Calu3 (cell line): ENCODE data around the gene ACCS. TPM values are rescaled to one million over a fixed set of nuclear protein-coding genes. Genes with fewer than 3 reads are reported as not detected.

Source experiments
- BruUV-seq: library from RNA; stranded (reverse); fragments of 400-500 nt; replicated peaks from 2 replicates; lab custom pipeline; 2021; lab: Mats Ljungman, UMichigan
- CTCF ChIA-PET: fragments of 300-600 bp; sonication (Branson Sonifier 250); formaldehyde crosslinking; loops from one replicate; lab custom pipeline; 2022; ENCODE audit warnings: antibody characterized with exemption; lab: Charles Lee
- DNase-seq: peaks from one replicate; pipeline ENCODE4 v3.0.0; 2022
- H3K27ac Mint-ChIP-seq: one replicate; pipeline ENCODE4 v1.8.0; 2022; ENCODE audit warnings: mixed read lengths; ENCODE audit not compliant: unreplicated experiment
- H3K27me3 Mint-ChIP-seq: one replicate; pipeline ENCODE4 v1.8.0; 2022; ENCODE audit warnings: mixed read lengths; ENCODE audit not compliant: unreplicated experiment
- H3K36me3 Mint-ChIP-seq: one replicate; pipeline ENCODE4 v1.8.0; 2022; ENCODE audit warnings: mild to moderate bottlenecking, moderate library complexity, mixed read lengths; ENCODE audit not compliant: insufficient read depth, unreplicated experiment
- H3K4me1 Mint-ChIP-seq: one replicate; pipeline ENCODE4 v1.8.0; 2022; ENCODE audit warnings: mild to moderate bottlenecking, low read depth, mixed read lengths; ENCODE audit not compliant: unreplicated experiment
- H3K4me3 Mint-ChIP-seq: one replicate; pipeline ENCODE4 v1.8.0; 2022; ENCODE audit warnings: mild to moderate bottlenecking, low read depth, moderate library complexity, mixed read lengths; ENCODE audit not compliant: unreplicated experiment
- H3K9me3 Mint-ChIP-seq: one replicate; pipeline ENCODE4 v1.8.0; 2022; ENCODE audit warnings: low read depth, mixed read lengths; ENCODE audit not compliant: unreplicated experiment
- CTCF ChIP-seq: fragments of 200-600 bp; IDR thresholded peaks from one replicate; pipeline ENCODE4 v1.8.0; 2022; ENCODE audit warnings: antibody characterized with exemption; ENCODE audit not compliant: unreplicated experiment
- intact Hi-C: fragments of 100-400 bp; cut with micrococcal nuclease; formaldehyde crosslinking; loops from one replicate; pipeline ENCODE4 v1.10.0; 2022; ENCODE audit not compliant: unreplicated experiment
- total RNA-seq: library from RNA; stranded (reverse); gene quantifications from 2 replicates; pipeline ENCODE4 v1.2.3, GENCODE V29; 2022

ACCS gene
- total RNA-seq, 1 experiment from 2014 or later, result 17.9 TPM

GRCh38 chr11:44034639-44035038 lies 31.4 kb upstream of the ACCS start:
- no peak overlapping the region for H3K4me3 Mint-ChIP-seq
- H3K9me3 Mint-ChIP-seq, result no peaks in the 10 kb centered on the region
- BruUV-seq, result no TSS peak
- no peak overlapping the region for H3K27ac Mint-ChIP-seq
- peaks cover 4% of the 10 kb centered on the region for H3K36me3 Mint-ChIP-seq
- TF ChIP-seq CTCF, result no peak
- H3K27me3 Mint-ChIP-seq, result peaks cover 83% of the 10 kb centered on the region
- CTCF ChIA-PET, result no interaction called here
- intact Hi-C loops, result loop anchor here (5.0 kb wide), 2 partner anchors 82 to 532 kb away; no protein-coding TSS in a partner anchor
- DNase-seq, result no peak
- H3K4me1 Mint-ChIP-seq, result no peaks in the 10 kb centered on the region

GRCh38 chr11:44036811-44037657 lies 29.0 kb upstream of the ACCS start:
- Mint-ChIP-seq H3K4me3 (no peak overlapping the region), H3K9me3 (no peaks in the 10 kb centered on the region), H3K27me3 (peaks cover 69% of the 10 kb centered on the region), H3K27ac (no peak overlapping the region), H3K36me3 (peaks cover 4% of the 10 kb centered on the region), H3K4me1 (no peaks in the 10 kb centered on the region)
- no TSS peak for BruUV-seq
- intact Hi-C loops, result loop anchor here (1.0 to 5.0 kb wide), 3 partner anchors 85 to 535 kb away; no protein-coding TSS in a partner anchor
- CTCF ChIA-PET, result interaction anchor here (0.6 to 1.3 kb wide), 3 partner anchors 147 to 452 kb away, joined by 3 to 10 read pairs (median 3); no protein-coding TSS in a partner anchor
- DNase-seq, result peak; percentile 69
- peak; percentile 69 for TF ChIP-seq CTCF

DNA sequence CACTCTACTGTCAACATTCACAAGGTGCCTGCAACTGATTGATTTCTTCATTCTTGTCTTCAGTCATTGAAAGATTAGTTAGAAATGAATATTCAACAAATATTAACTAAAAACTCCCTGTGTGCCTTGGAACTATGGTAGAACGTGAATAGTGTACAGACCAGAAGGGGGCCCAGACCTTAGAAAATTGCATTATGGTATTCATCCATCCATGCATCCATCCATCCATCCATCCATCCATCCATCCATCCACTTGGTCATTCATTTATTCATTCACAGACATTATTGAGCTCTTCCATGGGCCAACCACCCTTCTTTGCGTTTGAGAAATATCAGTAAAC lies 28.4 kb upstream of the ACCS start:
- intact Hi-C loops, result loop anchor here (1.0 to 5.0 kb wide), 3 partner anchors 85 to 535 kb away; no protein-coding TSS in a partner anchor
- Mint-ChIP-seq H3K4me3 (no peak overlapping the region), H3K36me3 (no peaks in the 10 kb centered on the region), H3K27ac (no peak overlapping the region), H3K27me3 (peaks cover 63% of the 10 kb centered on the region), H3K9me3 (no peaks in the 10 kb centered on the region), H3K4me1 (no peaks in the 10 kb centered on the region)
- no peak for DNase-seq
- no TSS peak for BruUV-seq
- CTCF ChIA-PET, result interaction anchor here (0.6 to 1.3 kb wide), 3 partner anchors 139 to 244 kb away, joined by 3 to 10 read pairs (median 3); no protein-coding TSS in a partner anchor
- TF ChIP-seq CTCF, result no peak

DNA sequence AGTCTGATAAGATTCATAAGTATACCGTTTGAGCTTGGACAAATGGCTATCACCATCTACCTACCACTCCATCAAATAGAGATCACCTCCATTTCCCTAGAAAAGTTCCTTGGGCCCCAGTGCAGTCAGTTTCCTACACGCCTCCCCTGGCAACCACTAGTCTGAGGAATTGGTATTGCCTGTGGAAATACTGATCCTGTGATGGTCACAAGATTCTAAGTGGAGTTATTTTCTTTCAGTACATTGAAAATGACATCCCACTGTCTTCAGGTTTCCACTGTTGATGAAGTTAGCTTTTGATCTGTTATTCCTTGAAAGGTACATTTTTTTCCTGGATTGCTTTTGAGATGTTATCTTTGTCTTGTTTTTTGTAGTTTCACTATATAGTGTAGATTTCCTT lies 22.9 kb upstream of the ACCS start:
- Mint-ChIP-seq H3K4me1 (no peaks in the 10 kb centered on the region), H3K9me3 (no peaks in the 10 kb centered on the region), H3K36me3 (no peaks in the 10 kb centered on the region), H3K4me3 (no peak overlapping the region), H3K27me3 (peaks cover 74% of the 10 kb centered on the region), H3K27ac (no peak overlapping the region)
- CTCF ChIA-PET, result interaction anchor here (0.6 kb wide), 1 partner anchor 548 kb away, joined by 6 read pairs; no protein-coding TSS in a partner anchor
- DNase-seq, result no peak
- no TSS peak for BruUV-seq
- no peak for TF ChIP-seq CTCF
- intact Hi-C loops, result no loop called here
